Measurements from ENCODE around the gene SLX1B.
"Not testable (repeated sequence)": the region's sequence is repeated elsewhere in the genome, so short reads cannot be mapped to it uniquely, and the experiment has no call there.

SLX1B gene

GRCh38 chr16:29454269-29454668 lies at the start of gene SLX1B, which contains the start of gene BOLA2:
Gene SLX1B (plus strand): TSS chr16:29454533.
Gene BOLA2 (minus strand): TSS chr16:29454351. CDS start chr16:29454253, 98 bp downstream.
- not testable (repeated sequence) for DNase-seq

DNA sequence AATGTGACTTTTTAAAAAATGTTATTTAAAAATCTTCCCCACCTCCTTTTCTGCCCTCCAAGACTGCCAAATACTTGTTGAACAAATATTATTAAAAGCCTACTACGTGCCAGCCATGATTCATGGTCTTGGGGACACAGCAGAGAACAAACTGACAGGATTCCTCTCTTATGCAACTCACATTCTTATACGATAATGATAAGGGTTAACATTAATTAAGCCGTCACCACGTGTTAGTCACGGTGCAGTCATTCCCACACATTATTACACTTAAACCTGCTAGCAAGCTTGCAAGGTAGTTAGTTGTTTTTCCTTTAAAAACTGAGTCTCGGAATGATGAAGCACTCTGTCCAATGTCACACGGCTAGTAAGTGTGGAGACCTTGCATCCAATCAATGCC lies 49.1 kb upstream of the SLX1B start:
- DNase-seq, result not testable (repeated sequence)

DNA sequence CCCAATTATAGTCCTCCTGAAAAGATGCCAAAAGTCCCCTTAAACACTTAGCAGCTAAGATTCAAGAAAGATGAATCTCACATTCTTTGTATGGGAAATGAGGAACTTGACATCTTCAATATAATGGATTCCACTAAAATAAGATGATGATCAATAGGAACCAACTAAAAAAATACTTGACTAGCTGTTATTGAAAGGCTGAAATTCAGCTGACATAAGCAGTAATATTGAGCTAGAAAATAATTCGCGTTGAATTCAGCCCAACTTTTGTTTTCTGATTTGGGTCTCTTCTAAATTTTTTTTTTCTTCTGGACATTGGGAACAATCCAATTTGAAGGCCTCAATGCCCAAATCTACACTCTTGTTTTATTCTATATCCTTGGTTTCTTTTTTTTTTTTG lies 30.7 kb upstream of the SLX1B start:
- DNase-seq, result not testable (repeated sequence)

DNA sequence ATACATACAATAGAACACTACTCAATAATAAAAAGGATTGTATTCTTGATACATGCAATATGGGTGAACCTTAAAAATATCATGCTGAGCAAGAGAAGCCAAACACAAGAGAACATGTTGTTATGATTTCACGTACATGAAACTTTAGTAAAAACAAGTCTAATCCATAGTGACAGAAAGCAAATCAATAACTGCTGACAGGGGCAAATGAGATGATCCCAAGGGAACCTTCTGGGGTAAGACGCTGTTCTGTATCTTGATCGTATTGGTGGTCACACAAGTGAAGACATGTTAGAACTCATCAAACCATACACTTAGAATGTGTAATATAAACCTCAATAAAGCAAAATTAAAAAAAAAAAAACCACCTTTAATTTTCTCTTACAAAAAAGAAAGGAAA lies 28.9 kb upstream of the SLX1B start:
- not testable (repeated sequence) for DNase-seq

- DNase-seq, result not testable (repeated sequence)
These were observed 579 bp upstream of the SLX1B start for GRCh38 chr16:29453754-29454153.

- DNase-seq, result not testable (repeated sequence)
These were observed 495 bp downstream of the SLX1B start for GRCh38 chr16:29454828-29455227.

GRCh38 chr16:29457660-29458059 lies 3.3 kb downstream of the SLX1B start:
- not testable (repeated sequence) for DNase-seq

GRCh38 chr16:29459706-29460646 lies 5.6 kb downstream of the SLX1B start, which contains the start of gene SULT1A4:
Gene SULT1A4 (plus strand): TSS chr16:29459913. CDS start chr16:29461386, 1,473 bp downstream.
- not testable (repeated sequence) for DNase-seq

GRCh38 chr16:29460647-29461030 lies 6.3 kb downstream of the SLX1B start:
- not testable (repeated sequence) for DNase-seq

- not testable (repeated sequence) for DNase-seq
These were observed 11.9 kb downstream of the SLX1B start for GRCh38 chr16:29465985-29466824.

GRCh38 chr16:29466904-29467303 lies 12.6 kb downstream of the SLX1B start:
- DNase-seq, result not testable (repeated sequence)

DNA sequence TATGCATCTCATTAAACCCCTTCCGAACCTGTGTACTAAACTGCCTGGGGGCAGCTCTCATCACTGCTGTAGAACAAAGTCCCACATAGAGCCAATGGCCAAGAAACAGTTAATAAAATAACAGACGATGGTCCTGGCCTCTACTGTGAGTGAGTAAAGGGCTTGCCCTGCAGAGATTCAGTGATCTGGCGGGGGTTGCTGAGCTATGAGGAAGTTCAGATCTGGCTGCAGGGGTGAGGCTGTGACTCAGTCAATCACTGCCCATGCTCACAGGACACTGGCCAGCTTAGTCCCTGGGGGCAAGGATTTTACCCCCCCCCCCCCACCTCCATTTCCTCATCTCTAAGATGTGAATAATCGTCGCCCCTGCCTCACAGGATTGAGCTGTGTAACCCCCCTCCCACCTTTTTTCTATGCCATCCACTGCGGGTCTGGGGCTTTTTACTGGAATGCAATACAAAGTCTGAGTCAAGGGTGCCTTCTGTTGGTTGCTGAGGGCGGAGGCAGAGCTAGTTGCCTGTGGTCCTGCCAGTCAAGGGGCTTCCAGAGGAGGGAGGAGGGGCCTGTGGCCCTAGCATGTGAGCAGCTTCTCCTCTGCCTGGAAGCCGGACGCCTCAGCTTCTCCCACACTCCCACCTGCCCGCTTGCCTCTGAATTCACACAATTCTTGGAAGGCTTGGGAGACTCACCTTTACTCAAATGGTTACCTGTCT lies 13.5 kb downstream of the SLX1B start:
- not testable (repeated sequence) for DNase-seq

GRCh38 chr16:29469660-29470059 lies 15.3 kb downstream of the SLX1B start:
- not testable (repeated sequence) for DNase-seq

DNA sequence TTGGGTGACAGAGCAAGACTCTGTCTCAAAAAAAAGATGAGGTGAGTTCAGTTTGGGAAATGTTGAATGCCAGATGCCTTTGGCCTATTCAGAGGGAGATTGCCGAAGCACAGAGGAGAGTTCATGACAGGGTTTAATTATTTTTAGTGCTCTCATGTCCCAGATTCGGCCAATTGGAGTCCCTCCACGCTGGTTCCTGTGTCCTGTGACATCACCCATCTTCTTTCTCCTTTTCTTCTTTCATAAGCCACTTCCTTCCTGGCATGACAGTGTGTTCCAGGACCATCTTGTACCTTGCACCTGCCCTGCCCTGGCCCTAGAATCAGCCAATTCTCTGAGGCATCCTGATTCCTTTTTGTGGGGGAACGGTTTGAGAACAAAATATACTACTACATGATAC lies 17.7 kb downstream of the SLX1B start:
- not testable (repeated sequence) for DNase-seq

DNA sequence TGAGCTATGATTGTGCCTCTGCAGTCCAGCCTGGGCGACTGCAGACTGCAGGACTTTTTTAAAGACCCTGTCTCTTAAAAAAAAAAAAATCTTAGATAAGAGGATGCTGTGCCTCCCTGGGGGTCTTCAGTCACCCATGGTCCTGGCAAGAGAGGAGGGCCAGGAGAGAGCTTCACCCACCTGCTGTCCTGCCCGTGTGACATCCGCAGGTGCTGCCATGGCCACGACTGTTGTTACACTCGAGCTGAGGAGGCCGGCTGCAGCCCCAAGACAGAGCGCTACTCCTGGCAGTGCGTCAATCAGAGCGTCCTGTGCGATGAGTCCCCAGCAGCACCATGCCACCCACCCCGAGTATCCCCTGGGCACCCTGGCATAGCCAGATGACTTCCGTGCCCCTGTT lies 27.9 kb downstream of the SLX1B start:
- not testable (repeated sequence) for DNase-seq

DNA sequence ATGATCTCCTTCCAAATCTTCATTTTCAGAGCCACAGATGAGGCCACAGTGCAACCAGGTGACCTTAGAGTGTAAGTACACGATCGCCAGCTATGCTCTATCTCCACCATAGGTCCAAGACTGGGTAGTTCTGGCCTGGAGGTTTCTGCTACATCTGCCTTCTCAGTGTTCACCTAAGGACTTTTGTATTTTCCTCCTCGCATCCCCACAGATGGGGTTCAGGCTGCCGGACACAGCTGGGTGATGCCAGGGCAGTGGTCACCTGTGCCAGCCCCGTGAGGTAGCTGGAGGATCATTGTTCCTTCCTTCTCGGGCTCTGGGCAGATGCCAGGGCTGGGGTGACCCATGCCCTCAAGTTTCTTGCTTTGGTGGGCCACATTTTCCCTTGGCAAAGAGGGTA lies 52.0 kb downstream of the SLX1B start, which contains the start of gene NPIPB12:
Gene NPIPB12, minus strand, starts transcription at position 101 of the 400 bp plus-strand sequence.
- DNase-seq, result not testable (repeated sequence)
